ENCODE measurements around the gene TMEM45A.
"Not testable (repeated sequence)": the region's sequence is repeated elsewhere in the genome, so short reads cannot be mapped to it uniquely, and the experiment has no call there.

Gene TMEM45A

GRCh38 chr3:100492059-100493006 is at the start of gene TMEM45A:
Gene TMEM45A (plus strand): TSS chr3:100492619. CDS start chr3:100555212, 62,593 bp downstream.
- DNase-seq: peak; percentile 91

DNA sequence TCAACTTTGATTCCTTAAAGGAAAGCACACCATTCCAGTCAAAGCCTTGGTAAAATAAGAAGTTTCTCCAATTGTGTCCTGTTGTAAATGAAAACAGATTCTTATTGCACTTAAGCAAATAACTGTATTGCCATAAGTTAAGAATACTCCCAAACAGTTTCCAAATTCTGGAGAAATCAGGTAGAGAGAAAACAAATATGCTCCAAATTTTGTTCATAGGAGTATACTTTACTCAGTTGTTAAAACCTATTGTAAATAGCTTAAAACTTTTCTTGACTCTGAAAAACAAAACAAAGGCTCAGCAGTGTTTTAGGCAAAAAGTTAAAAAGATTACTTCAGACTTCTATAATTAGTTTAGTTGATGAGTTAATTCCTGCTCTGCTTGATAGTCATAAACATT is 48.7 kb upstream of the TMEM45A start:
- DNase-seq: no peak

- DNase-seq: not testable (repeated sequence)
Measured at GRCh38 chr3:100447067-100447466, 45.4 kb upstream of the TMEM45A start.

GRCh38 chr3:100448079-100448478 is 44.3 kb upstream of the TMEM45A start:
- no peak for DNase-seq

GRCh38 chr3:100449214-100449613 is 43.2 kb upstream of the TMEM45A start:
- no peak for DNase-seq

DNA sequence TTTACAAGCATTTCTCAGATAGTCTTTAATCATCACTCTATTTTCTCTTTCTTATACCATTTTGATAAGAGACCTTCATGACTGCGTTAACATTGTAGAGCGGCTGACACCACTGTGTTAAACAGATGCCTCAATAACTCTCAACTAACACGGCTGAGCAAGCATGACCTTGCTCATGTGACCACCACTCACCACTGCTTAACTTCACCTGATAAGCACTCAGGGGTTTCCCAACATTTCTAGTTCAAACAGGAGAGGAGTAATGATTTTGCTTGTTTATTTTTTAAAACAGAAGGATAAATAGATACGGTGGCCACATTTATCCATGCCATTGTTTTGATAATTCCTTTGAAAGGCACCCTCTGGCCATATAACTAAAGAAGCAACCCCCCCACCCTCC is 37.7 kb upstream of the TMEM45A start:
- no peak for DNase-seq

GRCh38 chr3:100455841-100456550 is 36.4 kb upstream of the TMEM45A start:
- DNase-seq: peak; percentile 28

GRCh38 chr3:100456745-100457144 is 35.7 kb upstream of the TMEM45A start:
- no peak for DNase-seq

DNA sequence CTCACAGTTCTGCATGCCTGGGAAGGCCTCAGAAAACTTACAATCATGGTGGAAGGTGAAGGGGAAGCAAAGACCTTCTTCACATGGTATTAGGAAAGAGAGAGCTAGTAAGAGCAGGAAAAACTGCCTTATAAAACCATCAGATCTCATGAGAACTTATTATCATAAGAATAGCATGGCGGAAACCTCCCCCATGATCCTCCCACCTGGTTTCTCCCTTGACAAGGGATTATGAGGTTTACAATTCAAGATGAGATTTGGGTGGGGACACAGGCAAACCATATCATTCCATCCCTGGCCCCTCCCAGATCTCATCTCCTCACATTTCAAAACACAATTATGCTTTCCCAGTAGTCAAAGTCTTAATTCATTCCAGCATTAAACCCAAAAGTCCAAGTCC is 34.6 kb upstream of the TMEM45A start:
- no peak for DNase-seq

- no peak for DNase-seq
Measured at GRCh38 chr3:100458814-100459213, 33.6 kb upstream of the TMEM45A start.

GRCh38 chr3:100463002-100463401 is 29.4 kb upstream of the TMEM45A start:
- DNase-seq: peak; percentile 86

DNA sequence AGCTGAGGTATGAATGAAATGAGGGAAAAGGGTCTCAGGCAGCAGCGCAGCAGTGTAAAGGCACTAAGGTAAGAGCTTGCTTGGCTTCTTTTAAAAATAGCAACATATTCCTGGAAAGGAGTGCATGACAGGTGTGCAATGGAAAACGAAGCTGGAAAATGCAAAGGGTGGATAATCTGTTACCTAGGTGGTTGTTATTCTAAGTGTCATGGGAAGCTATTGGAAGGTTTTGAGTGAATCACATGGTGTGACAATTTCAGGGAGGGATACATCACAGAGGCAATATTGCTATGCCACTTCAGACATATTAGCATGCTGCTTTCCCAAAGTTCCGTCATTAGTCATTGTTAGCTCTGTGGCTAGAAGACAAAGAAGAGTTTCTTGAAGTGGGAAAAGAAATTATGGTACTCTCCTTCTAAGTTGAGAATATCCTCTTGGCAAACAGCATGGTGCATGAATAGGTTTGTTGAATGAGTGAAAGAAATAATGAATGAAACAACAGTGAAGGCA is 28.7 kb upstream of the TMEM45A start:
- no peak for DNase-seq

DNA sequence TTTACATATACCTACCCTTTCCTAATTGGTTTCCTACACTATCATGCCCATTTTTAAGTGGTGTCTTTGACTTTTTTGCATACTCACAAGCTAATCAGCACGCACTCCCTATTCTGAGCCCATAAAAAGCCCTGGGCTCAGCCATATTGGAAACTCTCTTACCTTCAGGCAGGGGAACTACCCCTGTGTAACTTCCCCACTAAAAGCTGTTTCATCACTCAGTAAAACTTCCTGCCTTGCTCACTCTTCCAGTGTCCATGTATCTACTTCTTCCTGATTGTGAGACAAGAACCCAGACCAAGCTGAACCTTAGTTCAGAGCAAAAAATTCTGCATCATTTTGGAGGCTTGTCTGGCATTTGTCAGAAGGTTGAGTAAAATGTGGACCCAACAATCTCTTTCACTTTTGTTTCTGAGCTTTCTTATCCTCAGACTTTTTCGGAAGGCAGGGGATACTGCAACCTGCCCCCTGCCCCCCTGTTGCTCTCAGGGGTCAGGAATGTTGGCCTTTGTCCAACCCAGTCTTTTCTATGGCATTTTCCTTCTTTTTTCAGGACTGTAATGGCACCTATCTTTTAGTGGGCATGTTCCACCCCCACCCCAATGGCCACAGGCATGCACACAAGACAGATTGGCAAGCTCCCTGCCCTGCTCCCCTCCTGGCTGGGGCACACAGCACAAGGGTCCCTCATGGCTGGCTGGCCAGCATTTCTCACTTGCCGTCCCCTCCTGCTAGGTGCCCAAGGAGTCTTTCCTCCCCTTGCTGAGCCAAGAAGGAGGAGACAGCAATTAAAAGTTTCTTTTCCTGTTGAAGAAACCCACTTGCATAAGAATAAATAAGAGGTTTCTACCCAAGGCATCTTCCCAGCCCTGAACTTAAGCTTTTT is 26.3 kb upstream of the TMEM45A start:
- peak; percentile 4 for DNase-seq

- DNase-seq: no peak
Measured at GRCh38 chr3:100467133-100467532, 25.3 kb upstream of the TMEM45A start.

GRCh38 chr3:100468676-100469075 is 23.7 kb upstream of the TMEM45A start:
- no peak for DNase-seq

DNA sequence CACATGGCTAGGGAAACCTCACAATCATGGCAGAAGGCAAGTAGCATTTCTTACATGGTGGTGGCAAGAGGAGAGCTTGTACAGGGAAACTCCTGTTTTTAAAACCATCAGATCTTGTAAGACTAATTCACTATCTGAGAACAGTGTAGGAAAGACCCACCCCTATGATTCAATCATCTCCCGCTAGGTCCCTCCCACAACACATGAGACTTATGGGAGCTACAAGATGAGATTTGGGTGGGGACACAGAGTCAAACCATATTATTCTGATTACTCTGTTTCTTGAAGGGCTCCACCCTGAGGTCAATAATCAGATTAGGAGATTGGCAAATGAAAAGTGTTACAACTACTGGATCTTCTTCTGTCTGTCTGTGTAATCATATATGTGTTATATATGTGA is 21.5 kb upstream of the TMEM45A start:
- DNase-seq: no peak

- no peak for DNase-seq
Measured at GRCh38 chr3:100471444-100471843, 21.0 kb upstream of the TMEM45A start.

- not testable (repeated sequence) for DNase-seq
Measured at GRCh38 chr3:100477851-100478360, 14.5 kb upstream of the TMEM45A start.

DNA sequence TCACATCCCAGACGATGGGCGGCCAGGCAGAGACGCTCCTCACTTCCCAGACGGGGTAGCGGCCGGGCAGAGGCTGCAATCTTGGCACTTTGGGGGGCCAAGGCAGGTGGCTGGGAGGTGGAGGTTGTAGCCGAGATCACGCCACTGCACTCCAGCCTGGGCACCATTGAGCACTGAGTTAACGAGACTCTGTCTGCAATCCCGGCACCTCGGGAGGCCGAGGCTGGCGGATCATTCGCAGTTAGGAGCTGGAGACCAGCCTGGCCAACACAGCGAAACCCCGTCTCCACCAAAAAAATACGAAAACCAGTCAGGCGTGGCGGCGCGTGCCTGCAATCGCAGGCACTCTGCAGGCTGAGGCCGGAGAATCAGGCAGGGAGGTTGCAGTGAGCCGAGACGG is 13.9 kb upstream of the TMEM45A start:
- DNase-seq: not testable (repeated sequence)

- no peak for DNase-seq
Measured at GRCh38 chr3:100480081-100480480, 12.3 kb upstream of the TMEM45A start.

GRCh38 chr3:100482176-100482575 is 10.2 kb upstream of the TMEM45A start:
- no peak for DNase-seq

DNA sequence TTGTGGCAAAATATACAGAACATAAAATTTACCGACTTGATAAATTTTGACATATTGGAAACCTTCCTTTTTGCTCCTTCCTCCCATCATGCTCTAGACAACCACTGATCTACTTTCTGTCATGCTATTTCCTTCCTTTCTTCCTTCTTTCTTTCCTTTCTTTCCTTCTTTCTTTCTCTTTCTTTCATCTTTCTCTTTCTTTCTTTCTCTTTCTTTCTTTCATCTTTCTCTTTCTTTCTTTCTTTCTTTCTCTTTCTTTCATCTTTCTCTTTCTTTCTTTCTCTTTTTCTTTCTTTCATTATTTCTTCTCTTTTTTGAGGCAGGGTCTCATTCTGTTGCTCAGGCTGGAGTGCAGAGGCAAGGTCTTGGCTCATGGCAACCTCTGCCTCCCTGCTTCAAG is 8.9 kb upstream of the TMEM45A start:
- DNase-seq: no peak

DNA sequence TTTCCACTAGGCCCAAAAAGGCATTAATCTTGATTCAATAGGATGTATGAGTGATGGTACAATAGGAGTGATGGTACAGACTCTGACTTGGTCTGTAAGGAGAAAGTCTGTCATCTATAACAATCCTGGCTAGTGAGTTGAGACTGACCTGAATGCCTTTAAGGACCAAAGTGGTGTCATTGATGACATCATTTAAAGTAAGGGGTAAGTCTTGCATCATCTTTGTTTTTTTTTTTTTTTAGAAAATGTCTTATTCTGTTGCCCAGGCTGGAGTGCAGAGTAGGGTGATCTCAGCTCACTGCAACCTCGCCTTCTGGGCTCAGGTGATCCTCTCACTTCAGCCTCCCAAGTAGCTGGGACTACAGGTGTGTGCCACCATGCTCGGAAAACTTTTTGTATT is 5.6 kb upstream of the TMEM45A start:
- no peak for DNase-seq

Measured in hematopoietic multipotent progenitor cell treated with erythropoietin and hydrocortisone succinate and interleukin-3 and kit ligand, for 4 days (in vitro differentiated cells).